ENCODE measurements around the gene MFSD6L.
A peak's percentile ranks its signal among the peaks of the same experiment; 100 is the strongest.
"Not testable (repeated sequence)": the region's sequence is repeated elsewhere in the genome, so short reads cannot be mapped to it uniquely, and the experiment has no call there.

MFSD6L gene

GRCh38 chr17:8825802-8826201 is 26.6 kb upstream of the MFSD6L start:
- DNase-seq = no peak

GRCh38 chr17:8823279-8823678 is 24.1 kb upstream of the MFSD6L start:
- DNase-seq = no peak

DNA sequence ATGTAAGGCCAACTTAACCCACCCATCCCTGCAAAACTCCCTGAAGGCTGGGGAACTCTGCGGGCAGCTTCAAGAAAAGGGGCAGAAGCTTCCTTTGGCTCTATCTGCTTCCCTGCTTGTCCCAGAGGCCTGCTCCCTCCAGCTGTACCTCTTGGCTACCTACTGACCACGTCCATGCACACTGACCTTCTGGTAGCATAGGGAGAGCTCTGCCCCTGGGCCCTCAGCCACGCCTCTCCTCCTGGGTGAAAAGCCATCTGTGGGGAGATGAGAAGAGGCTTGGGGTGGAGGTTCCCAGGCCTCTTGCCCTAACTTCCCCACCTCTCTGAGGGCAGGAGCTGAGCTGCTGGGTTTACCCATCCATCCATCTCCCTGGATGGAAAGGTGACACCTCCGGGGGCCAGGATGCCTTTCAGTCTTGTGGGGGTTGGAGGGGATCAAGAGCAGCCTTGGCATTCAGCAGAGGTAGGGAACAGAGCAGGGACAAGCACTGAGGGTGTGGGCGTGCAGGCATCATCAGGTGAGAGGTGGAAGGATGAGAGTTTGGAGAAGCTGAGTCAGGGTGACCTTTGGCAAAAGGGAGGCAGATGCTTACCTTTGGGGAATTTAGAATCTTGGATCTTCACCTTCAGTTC is 23.4 kb upstream of the MFSD6L start:
- DNase-seq = no peak

DNA sequence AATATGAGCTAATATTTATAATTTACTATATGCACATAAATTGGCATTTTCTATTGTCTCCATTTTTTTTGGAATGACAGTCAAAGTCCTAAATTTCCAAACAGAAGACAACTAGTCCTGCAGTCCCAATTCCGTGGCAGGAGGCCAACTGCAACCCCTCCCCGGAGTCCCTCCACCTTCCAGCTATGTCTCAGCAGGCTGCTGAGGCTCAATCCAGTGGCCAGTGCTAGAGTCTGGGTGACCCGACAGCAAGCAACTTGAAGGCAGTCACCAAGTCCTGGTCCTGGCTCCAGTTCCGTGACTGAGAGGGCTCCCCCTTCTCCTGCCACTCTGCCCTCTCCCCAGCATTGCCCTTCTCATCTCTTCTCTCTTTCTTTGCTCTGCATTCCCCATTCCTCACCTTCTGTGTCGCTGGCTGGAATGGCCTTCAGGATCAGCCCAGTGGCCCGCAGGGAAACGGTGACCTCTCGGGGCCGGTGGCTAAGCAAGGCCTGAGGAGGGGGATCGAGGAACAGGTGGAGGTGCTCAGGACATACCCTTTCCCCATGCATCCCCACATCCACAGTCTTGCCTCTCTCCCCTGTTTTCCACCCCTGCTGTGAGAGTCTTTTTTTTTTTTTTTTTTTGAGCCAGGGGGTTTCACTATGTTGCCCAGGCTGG is 22.4 kb upstream of the MFSD6L start:
- no peak for DNase-seq

- DNase-seq = no peak
These were observed 21.3 kb upstream of the MFSD6L start for GRCh38 chr17:8820311-8821010.

DNA sequence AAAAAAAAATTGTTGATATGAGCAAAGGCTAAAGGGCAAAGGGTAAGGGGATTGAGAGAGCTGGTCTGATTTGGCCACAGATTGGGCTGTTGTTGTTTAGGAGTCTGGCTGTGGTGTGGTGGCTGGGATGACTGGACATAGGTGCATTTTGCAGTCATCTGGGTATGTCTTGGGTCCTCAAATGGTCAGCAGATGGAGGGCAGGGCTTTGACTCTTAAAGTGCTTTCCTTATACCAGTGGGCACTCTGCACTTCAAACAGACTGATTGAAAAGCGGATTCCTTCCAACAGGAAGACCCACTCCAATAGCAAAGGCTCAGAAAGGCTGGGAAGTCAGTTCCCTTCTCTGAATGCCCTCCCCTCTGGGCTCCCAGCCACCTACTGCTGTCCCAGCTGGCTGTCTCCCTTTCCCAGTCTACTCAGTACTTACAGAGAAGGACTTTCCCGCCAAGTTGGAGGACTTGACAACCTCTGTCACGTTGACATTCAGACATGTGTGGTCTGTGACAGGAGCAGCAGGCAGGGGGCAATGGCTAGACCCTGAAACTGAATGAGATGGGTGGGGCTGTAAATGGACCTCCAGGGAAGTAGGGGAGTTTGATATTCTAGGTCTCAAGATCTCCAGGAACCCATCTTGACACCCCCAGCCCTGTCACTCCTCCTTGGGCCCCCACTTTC is 19.6 kb upstream of the MFSD6L start:
- DNase-seq = no peak

DNA sequence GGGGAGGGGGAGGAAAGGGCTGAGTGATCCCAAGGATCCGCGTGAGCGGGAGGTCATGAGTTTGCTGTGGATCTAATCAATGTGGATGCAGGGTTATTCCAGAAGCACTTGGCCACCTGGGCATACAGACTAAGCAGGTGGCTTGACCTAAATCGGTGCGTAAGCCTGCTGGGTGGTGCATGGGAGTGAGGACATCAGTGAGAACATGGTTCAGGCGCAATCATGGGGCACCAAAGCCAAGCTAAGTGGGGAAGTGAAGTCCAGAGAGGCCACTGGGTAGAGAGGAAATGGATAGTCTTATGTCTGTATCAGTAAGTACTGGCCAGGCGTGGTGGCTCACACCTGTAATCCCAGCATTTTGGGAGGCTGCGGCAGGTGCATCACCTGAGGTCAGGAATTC is 18.9 kb upstream of the MFSD6L start:
- no peak for DNase-seq

DNA sequence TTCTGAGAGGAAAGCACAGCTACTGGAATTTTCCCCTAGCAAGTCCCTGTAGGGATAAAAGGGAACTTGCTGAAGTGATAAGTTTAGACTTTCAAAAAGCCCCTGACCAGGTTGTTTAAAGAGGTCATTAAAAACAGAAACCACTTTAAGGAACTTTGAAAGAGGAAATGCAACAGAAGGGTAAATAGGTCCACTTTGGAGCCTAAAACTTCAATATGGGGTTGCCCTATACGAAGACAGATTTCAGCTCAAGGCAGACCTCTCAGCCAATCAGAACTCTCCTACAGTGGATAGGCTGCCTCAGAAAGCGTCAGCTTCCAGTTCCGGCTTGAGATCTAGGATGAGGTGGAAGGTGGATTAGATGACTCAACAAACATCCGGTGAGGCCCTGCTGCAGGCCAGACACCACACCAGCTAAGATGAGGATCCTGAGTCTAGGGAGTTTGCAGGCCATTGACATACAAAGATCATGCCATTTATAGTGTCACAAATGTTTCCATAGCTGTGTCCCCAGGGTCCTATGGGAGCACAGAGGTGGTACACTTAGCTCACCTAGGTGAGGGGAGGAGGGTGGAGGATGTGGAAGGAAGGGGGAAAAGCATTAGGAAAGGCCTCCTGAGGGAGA is 7.9 kb upstream of the MFSD6L start:
- DNase-seq = peak in 9 of 56 donors; percentile 2 to 30 (median 9)

DNA sequence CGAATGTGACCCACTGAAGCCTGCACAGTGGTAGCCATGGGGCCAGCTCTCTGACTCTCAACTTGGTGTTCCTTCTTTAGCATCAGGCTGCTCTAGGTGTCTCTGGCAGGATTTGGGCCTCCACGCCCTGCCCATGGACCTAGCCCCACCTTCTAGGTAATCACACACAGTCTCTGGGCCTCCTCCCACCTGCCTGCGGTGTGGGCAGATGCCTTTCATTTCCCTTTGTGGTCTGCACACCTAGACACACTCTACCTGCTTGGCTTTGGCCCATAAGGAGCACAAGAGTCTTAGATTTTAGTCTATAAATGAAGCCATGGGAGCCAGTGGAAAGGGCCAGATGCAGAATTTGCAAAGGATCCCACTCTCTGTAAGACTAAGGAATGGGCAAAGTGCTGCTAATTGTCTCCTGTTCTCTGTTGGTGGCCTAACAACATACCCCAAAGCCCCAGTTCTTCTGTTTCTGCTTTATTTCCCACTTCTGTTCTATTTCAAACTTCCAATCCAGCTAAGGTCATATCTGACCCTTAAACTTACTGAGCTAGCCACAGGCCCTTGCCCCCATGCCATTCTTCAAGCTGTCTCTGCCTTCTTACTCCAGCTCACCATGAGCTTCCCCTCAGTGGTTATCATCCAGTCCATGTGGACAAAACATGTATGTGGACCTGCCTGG is 7.2 kb upstream of the MFSD6L start:
- DNase-seq = peak in 2 of 56 donors; percentile 30 to 32

- DNase-seq = not testable (repeated sequence)
These were observed 6.2 kb upstream of the MFSD6L start for GRCh38 chr17:8805396-8805795.

DNA sequence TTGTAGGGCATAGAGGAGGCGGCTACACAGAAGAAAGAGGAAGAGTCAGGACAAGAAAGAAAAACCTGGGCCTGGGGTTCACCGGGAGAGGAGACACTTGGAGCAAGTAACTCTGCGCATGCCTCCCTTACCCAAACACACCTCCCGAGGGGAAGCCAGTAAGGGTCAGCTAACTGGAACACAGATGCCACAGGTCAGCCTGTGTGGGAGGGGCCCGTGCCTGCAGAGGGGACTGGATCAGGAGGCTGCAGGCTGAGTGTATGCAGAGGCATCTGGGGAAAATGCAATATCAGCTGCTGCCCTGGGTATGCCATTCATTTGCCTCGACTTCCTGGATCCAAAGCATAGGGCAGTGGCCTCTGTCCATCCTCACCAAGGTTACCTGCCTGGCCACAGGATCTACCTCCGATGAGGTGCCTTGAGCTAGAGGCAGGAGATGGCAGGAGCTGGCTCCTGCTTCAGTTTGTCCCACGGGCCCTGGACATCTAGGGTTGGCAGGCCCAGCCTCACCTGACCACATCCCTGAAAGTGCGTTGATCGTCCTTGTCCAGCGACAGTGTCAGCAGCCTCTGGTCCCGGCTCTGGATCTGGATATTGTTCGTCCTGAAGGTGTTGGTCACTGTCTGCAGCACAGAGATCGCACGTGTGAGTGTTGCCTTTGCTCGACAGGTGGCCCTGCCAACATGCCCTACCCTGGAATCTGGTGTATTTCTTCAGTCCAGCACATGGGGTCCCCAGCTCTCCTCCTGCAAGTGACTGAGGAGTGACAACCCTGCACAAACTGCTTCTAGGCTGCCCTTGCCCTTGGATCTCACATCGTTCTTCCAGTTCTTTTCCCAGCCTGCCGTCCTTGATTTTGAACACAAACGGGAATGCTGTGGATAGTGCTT is 4.6 kb upstream of the MFSD6L start:
- DNase-seq = no peak

GRCh38 chr17:8801135-8801840 is 2.1 kb upstream of the MFSD6L start:
- no peak for DNase-seq

DNA sequence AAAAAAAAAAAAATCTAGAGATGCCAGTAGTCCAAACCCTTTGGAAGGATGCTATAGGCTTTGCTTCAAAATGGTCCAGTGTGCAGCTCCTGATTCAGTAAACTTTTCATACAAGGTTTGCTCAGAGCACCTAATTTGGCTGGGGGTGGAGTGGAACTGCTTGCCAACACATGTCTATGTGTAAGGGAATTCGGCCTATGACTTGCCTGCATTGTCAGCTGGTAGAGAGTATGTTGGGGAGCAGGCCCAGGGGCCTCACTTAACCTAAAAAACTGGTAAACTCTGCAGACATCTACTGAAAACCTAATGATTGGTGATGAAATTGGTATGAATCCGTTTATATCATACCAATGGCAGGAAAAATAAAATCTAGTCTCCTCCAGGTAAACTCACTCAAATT is 1.5 kb upstream of the MFSD6L start:
- no peak for DNase-seq

- no peak for DNase-seq
These were observed 526 bp upstream of the MFSD6L start for GRCh38 chr17:8799570-8800212.

DNA sequence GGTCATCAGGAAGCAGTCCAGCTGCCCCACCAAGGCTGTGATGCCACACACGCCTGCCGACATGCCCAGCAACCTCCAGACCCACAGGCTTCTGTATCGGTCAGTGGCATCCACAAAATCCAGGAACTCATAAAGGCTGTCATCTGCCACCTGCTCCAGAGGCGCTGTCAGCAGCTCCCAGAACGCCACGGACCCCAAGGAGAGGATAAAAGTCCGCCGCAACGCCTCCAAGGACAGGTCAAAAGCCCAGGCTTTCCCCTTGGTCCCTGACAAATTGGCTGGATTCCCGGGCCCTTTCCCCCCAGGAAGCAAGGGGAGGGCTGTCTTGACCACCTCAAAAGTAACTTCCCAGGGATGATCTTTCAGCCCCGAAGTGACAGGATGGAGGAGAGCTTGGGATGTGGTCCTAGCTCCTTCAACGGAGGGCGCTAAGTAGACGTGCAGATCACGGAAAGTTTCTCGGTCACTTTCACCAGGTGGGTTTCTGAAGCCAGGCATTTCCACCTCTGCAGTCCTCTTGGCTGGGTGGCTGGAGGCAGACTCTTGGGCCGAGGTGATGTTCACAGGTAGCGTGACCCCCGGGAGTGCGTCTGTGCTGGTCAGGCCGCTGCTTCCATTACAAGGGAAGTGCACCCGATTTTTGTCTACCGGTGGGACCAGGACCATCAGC is 854 bp downstream of the MFSD6L start:
- DNase-seq = no peak

DNA sequence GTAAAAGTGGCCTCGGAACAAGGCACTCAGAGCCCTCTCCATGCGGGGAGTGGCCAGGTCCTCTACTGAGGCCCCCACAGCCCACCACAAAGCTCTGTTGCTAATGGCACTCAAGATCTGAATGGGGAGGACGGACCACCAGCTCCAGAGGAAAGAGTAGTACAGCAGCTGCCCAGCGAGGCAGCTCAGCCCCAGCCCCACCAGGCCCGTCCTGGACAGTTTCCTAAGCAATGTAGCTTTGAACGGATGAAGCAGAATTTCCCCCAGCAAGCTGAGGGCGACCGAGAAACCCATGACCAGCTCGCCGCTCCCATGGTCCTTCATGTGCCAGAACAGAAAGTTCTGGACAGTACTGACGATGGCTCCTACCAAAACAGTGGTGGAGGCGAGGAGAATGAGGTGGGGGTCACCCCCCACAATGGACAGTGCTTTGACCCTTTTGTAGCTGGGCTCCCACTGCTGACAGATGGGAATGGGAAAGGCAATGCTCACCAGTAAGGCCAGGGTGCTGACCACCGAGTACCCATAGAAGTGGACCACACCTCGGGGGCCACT is 1.5 kb downstream of the MFSD6L start:
- no peak for DNase-seq

DNA sequence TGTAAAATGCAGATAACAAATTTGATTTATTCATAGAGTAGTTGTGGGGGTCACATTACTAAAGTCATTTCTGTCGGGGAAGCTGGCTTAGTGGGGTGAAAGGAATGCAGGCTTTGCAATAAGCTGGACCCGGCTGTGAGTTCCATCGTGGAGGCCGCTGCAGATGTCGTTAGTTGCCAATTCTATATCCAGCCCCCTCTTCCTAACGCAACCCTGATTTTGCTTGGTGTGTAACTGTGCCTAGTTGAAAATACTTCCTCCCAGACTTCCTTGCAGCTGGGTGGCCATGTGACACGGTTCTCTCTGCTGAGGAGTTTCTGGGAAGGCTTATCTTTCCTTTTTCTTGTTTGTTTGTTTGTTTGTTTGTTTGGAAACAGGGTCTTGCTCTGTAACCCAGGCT is 4.5 kb downstream of the MFSD6L start:
- DNase-seq = no peak

DNA sequence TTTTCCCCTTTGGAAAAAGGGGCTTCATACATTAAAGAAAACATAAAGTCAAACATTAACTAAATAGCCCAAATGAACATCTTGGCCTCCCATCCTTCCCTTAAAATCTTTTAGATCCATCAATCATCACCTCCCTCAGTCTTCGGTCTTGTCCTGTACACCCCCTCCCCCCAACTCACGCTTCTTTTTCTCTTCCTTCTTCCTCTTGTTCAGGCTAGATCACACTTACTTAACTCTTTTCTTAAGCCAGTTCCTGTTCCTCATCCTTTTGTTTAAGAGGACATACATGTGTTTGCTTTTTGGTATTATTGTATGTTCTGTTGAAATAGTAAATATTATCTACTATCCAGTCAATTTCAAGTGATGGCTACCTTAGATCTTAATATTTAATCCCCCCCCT is 5.5 kb downstream of the MFSD6L start:
- no peak for DNase-seq
